Measurements from ENCODE around the gene SRGAP1.
"Not testable (repeated sequence)": the region's sequence is repeated elsewhere in the genome, so short reads cannot be mapped to it uniquely, and the experiment has no call there.

Gene SRGAP1

DNA sequence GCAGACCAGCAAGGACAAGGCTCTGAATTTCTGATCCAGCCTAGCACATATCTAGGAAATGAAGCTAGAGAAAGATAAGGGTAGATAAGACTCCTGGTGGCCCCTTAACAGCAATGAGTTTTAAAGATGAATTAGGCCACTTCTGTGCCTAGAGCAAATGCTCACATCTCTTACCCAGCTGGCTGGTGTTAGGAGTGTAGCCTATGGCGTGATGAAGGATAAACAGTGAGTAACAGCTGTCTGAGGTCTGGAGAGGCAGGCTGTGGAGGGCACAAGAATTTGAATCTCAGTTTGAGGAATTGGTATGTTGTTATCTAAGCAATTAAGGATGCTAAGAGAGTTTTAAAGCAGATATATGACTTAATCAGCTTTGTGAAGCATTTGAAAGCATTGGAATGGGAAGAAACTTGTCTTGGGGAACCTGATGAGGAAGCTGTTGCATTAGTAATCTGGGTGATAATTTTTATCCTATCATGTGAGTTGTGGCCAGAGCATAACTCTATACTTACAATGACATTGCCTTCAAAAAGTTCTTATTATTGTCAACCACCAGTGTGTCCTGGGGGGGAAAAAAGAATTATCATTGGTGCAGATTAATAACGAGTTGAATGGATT is 161.8 kb downstream of the SRGAP1 start:
- peak; percentile 48 to 54 for DNase-seq (ENCODE audit: low read depth in 2 of 2)

DNA sequence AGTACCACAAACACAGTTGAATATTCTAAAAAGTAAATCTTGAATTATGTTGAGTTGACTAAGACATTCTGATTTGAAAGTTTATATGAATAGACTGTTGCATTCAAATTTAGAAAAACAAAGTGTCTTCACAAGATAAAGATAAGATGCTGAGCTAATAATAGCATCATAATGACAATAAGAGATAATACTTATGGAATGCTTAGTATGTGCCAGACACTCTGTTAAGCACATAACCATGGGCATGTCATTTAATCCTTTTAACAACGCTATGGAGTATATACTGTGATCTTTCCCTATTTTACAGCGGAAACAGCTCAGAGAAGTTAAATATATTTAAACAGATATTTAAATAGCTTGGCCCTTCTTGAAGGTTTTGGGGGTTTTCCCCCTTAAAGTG is 163.4 kb downstream of the SRGAP1 start:
- no peak for DNase-seq (ENCODE audit: low read depth in 2 of 2)

GRCh38 chr12:64008596-64008995 is 164.1 kb downstream of the SRGAP1 start:
- DNase-seq (ENCODE audit: low read depth in 2 of 2): no peak

DNA sequence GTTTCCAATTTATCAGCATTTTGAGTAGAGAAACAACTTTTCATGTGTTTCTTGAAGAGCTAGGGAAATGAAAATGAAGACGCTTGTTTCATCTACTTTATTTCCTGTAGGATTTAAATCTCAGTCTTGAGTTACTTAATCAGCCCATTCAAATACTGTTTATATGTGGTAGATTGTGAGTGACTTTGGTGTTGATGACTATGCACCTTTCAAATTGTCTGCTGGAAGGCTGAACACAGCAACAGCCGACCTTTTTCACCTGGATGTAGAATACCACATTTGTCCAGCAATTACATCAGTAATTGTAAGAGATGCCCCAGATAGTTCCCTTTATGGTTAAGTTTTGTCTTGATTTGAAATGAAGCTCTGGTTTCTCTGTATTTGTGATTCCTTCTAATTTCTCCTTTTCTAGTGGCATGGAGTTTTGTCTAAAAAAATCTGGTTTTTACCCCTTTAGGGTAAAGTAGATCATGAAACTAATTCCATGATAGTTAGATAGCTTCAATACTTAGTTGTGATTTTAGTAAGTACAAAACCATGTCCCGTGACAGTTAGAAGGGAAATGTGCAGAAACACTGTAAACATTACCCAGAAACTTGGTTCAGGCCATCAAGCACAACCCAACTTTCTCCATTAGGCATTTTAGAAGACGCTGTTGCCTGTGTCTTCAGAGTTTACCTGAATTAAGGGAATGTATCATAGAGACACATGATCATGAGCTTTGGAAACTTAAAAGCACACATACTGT is 165.0 kb downstream of the SRGAP1 start:
- DNase-seq (ENCODE audit: low read depth in 2 of 2): no peak

DNA sequence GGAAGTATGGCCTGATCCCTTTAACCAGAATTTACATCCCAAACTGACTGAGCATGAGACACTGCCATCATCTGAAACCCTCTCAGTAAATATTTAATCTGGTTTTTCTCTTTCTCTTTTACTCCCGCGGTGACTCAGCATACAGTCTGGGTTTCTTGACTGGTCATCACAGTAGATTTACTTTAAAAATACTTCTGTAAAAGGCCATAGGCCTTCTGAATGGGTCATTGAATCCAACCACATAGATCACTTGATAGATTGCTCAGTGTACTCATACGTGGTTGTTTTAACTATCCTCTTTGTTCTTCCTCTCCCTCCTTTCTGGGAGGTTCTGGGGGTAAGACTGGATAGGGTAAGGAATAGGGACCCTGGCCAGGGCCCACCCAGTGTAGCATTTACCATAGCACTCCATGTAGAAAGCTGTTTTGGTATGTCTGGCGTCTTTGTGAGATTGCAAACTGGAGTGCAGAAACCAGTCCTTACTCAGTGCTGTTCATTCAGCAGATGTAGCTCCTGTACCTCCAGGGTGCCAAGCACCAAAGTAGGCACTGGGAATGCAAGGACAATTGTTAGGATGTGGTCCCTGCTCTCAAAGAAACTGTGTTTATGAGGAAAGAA is 165.7 kb downstream of the SRGAP1 start:
- DNase-seq (ENCODE audit: low read depth in 2 of 2): no peak

DNA sequence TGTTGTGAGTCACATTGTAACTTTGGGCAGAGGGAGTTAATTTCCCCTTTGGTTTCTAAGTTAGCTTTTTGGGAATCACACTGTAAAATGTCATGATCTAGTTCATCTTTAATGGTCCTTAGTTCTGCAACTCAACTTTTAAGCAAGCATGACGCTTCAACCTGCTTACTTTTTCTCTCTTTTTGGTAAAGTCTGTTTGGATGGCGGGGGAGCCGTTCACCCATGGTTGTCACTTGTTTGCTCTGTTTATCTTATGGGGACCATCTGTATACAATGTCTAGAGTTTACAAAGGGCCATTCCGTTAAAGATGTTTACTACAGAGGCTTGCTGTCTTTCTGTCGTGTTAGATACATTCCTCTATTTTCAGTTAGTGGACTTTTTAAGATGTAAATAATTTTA is 172.0 kb downstream of the SRGAP1 start:
- no peak for DNase-seq (ENCODE audit: low read depth in 2 of 2)

DNA sequence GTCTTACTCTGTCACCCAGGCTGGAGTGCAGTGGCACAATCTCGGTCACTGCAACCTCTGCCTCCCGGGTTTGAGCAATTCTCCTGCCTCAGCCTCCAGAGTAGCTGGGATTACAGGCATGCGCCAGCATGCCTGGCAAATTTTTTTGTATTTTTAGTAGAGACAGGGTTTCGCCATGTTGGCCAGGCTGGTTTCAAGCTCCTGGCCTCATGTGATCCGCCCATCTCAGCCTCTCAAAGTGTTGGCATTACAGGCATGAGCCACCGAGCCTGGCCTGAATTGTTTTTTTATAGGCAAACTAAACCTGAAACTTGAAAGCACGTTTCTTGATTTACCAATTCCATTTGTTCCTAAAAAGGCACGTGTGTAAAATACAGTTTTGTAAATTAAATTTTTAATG is 173.6 kb downstream of the SRGAP1 start:
- DNase-seq (ENCODE audit: low read depth in 2 of 2): not testable (repeated sequence)

- DNase-seq (ENCODE audit: low read depth in 2 of 2): no peak
These were observed 174.0 kb downstream of the SRGAP1 start for GRCh38 chr12:64018524-64018923.

GRCh38 chr12:64019101-64019500 is 174.6 kb downstream of the SRGAP1 start:
- no peak for DNase-seq (ENCODE audit: low read depth in 2 of 2)

DNA sequence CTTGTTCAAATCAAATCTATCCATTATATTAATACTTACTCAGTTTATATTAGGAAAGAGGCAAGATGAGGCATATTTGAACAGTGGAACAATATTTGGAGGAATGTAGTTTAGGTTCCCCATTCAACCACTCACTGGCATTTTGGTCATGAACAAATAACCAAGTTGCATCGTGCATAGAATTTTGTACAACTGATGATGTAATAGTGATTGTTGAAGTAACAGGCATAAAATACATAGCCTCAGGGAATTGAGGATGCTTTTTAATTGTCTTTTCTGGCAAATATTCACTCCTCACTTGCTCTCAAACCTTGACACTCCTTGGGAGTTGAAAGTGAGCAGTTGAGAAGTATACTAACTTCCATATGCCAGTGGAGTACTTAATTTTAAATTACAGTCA is 175.2 kb downstream of the SRGAP1 start:
- no peak for DNase-seq (ENCODE audit: low read depth in 2 of 2)

- DNase-seq (ENCODE audit: low read depth in 2 of 2): no peak
These were observed 180.9 kb downstream of the SRGAP1 start for GRCh38 chr12:64025174-64025958.

DNA sequence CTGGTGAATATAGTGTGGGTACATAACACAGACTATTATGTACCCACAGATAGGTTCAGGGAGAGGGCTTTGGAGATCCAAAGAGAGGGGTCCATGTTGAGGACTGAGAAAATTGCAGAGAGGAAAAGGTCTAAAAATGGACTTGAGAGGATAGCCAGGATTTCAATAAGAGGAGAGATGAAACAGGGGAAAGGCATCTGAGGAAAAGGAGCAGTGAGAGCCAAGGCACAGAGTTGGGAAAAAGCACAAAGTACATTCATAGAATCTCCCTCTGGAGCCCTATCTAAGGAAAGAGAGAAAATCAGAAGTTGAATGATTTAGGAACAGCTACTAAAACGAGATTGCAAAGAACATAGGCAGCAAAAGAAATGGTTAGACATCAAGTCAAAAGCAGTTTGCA is 182.8 kb downstream of the SRGAP1 start:
- no peak for DNase-seq (ENCODE audit: low read depth in 2 of 2)

DNA sequence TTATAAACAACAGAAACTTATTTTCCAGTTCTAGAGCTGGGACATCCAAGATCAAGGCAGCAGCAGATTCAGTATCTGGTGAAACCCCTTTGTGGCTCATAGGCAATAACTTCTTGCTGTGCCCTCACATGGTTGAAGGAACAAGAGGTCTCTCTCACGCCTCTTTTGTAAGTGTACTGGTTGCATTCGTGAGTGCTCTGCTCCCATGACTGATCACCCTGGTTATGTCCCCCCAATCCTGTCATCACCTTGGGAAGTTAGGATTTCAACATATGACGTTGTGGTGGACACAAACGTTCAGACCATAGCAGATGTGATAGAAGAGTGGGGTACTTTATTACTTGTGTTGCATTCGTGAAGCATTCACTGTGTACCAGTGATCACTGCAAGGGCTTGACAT is 184.0 kb downstream of the SRGAP1 start:
- DNase-seq (ENCODE audit: low read depth in 2 of 2): no peak

- no peak for DNase-seq (ENCODE audit: low read depth in 2 of 2)
These were observed 184.7 kb downstream of the SRGAP1 start for GRCh38 chr12:64029013-64029857.

DNA sequence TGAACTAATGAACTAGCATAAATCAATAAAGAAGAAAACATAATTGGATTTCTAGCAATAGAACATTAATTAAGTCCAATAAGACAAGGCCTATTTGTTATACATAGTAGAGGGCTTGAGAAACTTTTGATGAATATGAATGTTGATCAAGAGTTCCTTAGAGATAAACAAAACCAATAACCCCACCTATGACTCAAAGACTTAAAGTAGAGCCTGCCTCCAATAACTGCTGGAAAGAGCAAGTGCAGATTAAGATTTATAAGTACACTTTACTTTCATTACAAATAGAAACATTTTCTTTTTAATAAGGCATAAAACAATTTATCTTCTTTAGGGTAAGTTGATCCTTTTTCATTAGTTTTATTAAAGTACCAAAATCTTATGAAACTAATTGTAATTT is 185.7 kb downstream of the SRGAP1 start:
- DNase-seq (ENCODE audit: low read depth in 2 of 2): no peak

- DNase-seq (ENCODE audit: low read depth in 2 of 2): not testable (repeated sequence)
These were observed 189.6 kb downstream of the SRGAP1 start for GRCh38 chr12:64034056-64034455.

- no peak for DNase-seq (ENCODE audit: low read depth in 2 of 2)
These were observed 190.5 kb downstream of the SRGAP1 start for GRCh38 chr12:64034901-64035576.

- DNase-seq (ENCODE audit: low read depth in 2 of 2): peak; percentile 38 to 44
These were observed 191.9 kb downstream of the SRGAP1 start for GRCh38 chr12:64036414-64036813.

DNA sequence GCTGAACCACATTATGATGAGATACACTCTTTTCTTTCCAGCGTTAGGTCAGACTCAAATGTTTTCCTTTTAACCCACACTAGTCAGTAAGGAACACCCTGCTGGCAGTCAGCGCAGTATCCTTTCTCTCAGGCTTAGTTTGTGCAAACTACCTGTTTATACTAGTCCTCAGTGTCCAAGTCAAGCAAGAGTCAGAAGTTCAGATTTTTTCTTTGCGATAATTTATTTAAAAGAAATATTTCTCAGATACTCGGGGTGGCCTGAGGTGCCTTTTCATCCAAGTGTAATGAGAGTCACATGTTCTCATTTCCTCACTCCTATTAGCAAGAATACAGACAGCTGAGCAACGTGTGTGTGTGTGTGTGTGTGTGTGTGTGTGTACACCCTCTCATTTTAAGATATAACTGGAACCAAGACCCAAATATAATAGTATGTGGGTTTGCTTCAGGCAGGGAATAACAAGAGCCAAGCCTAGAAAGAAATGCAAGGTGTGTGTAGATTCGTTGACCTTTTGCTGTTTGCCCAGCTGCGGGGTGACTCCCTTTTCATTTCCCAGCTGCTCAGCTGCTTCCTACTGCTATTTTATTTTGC is 194.9 kb downstream of the SRGAP1 start:
- DNase-seq (ENCODE audit: low read depth in 2 of 2): peak; percentile 8 to 17

DNA sequence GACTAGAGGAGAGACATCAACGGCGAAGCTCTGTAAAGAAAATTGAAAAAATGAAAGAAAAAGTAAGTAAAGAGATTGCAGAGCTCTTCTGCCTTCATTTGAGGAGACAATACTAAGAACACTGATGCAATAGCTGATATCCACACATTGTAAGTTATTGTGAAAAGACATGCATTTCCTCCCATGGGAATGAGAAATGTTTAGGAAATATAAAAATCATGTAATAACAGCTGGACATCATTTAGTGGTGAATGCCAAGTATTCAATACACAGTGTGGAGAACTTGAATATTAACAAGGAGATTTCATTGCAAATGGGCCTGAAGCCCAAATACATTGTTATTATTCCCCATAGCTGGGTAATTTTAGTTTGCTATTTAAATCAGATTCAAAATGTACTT is 198.4 kb downstream of the SRGAP1 start:
- DNase-seq (ENCODE audit: low read depth in 2 of 2): peak; percentile 90 to 95
